Chondrocyte (in vitro differentiated cells): ENCODE results near the gene ITSN1. TPM values are rescaled to one million over a fixed set of nuclear protein-coding genes. Genes with fewer than 3 reads are reported as not detected.

Experiments used
- DNase-seq: peaks from one replicate; pipeline ENCODE4 v3.0.0; 2021; ENCODE audit warnings: mixed read lengths, low spot score
- H3K27ac Mint-ChIP-seq: one replicate; pipeline ENCODE4 v1.8.0; 2021; ENCODE audit warnings: mild to moderate bottlenecking, moderate library complexity, mixed read lengths; ENCODE audit not compliant: unreplicated experiment
- H3K27me3 Mint-ChIP-seq: 2 replicates; pipeline ENCODE4 v1.8.0; 2021; ENCODE audit warnings: low read depth, mixed read lengths
- H3K36me3 Mint-ChIP-seq: 2 replicates; pipeline ENCODE4 v1.8.0; 2021; ENCODE audit warnings: low read depth, mixed read lengths
- H3K4me1 Mint-ChIP-seq: 2 replicates; pipeline ENCODE4 v1.8.0; 2021; ENCODE audit warnings: low read depth, mild to moderate bottlenecking, mixed read lengths
- H3K4me3 Mint-ChIP-seq: one replicate; pipeline ENCODE4 v1.8.0; 2021; ENCODE audit warnings: mild to moderate bottlenecking, moderate library complexity, mixed read lengths; ENCODE audit not compliant: unreplicated experiment
- H3K9me3 Mint-ChIP-seq: 2 replicates; pipeline ENCODE4 v1.8.0; 2021; ENCODE audit warnings: low read depth, mixed read lengths
- CTCF ChIP-seq: fragments of 200-600 bp; sonication (generic); IDR thresholded peaks from 2 replicates; pipeline ENCODE4 v1.5.0; 2021; ENCODE audit warnings: antibody characterized with exemption, mild to moderate bottlenecking, moderate library complexity
- total RNA-seq: library from RNA; stranded (reverse); gene quantifications from 3 replicates; pipeline ENCODE4 v1.2.1, GENCODE V29; 2021

Gene ITSN1
- total RNA-seq, 1 donor from 2014 or later = 29.8 TPM

GRCh38 chr21:33931799-33932390 is 289.6 kb downstream of the ITSN1 start:
- peaks cover 3% of the 10 kb centered on the region for H3K36me3 Mint-ChIP-seq
- no peaks in the 10 kb centered on the region for H3K27me3 Mint-ChIP-seq
- peak overlapping the region; percentile 94 for H3K4me3 Mint-ChIP-seq
- H3K9me3 Mint-ChIP-seq = no peaks in the 10 kb centered on the region
- peak overlapping the region; percentile 96 for H3K27ac Mint-ChIP-seq
- TF ChIP-seq CTCF = no peak
- no peak for DNase-seq
- peaks cover 23% of the 10 kb centered on the region for H3K4me1 Mint-ChIP-seq

- H3K27ac Mint-ChIP-seq = no peak overlapping the region
- peaks cover 23% of the 10 kb centered on the region for H3K4me1 Mint-ChIP-seq
- TF ChIP-seq CTCF = no peak
- H3K27me3 Mint-ChIP-seq = no peaks in the 10 kb centered on the region
- peaks cover 3% of the 10 kb centered on the region for H3K36me3 Mint-ChIP-seq
- H3K9me3 Mint-ChIP-seq = no peaks in the 10 kb centered on the region
- peak overlapping the region; percentile 94 for H3K4me3 Mint-ChIP-seq
- DNase-seq = no peak
Observed at GRCh38 chr21:33932731-33933130, 290.4 kb downstream of the ITSN1 start.

- H3K36me3 Mint-ChIP-seq = peaks cover 3% of the 10 kb centered on the region
- no peak overlapping the region for H3K4me3 Mint-ChIP-seq
- H3K27me3 Mint-ChIP-seq = no peaks in the 10 kb centered on the region
- no peak overlapping the region for H3K27ac Mint-ChIP-seq
- H3K4me1 Mint-ChIP-seq = peaks cover 34% of the 10 kb centered on the region
- TF ChIP-seq CTCF = no peak
- no peaks in the 10 kb centered on the region for H3K9me3 Mint-ChIP-seq
- no peak for DNase-seq
Observed at GRCh38 chr21:33936301-33937038, 294.2 kb downstream of the ITSN1 start.

- Mint-ChIP-seq H3K4me3 (no peak overlapping the region), H3K27me3 (no peaks in the 10 kb centered on the region), H3K27ac (no peak overlapping the region), H3K36me3 (peaks cover under 1% of the 10 kb centered on the region), H3K9me3 (no peaks in the 10 kb centered on the region), H3K4me1 (peaks cover 29% of the 10 kb centered on the region)
- no peak for TF ChIP-seq CTCF
- no peak for DNase-seq
Observed at GRCh38 chr21:33937146-33937545, 294.8 kb downstream of the ITSN1 start.

- no peaks in the 10 kb centered on the region for H3K27me3 Mint-ChIP-seq
- peaks cover 22% of the 10 kb centered on the region for H3K4me1 Mint-ChIP-seq
- no peak for TF ChIP-seq CTCF
- H3K27ac Mint-ChIP-seq = no peak overlapping the region
- H3K36me3 Mint-ChIP-seq = no peaks in the 10 kb centered on the region
- DNase-seq = no peak
- H3K4me3 Mint-ChIP-seq = no peak overlapping the region
- H3K9me3 Mint-ChIP-seq = no peaks in the 10 kb centered on the region
Observed at GRCh38 chr21:33937931-33938339, 295.6 kb downstream of the ITSN1 start.
